ENCODE measurements around the gene SPN.
A peak's percentile ranks its signal among the peaks of the same experiment; 100 is the strongest.
"Not testable (repeated sequence)": the region's sequence is repeated elsewhere in the genome, so short reads cannot be mapped to it uniquely, and the experiment has no call there.

The SPN gene

GRCh38 chr16:29676989-29677785 is 14.1 kb downstream of the SPN start:
- Mint-ChIP-seq H3K9me3 (no peaks in the 10 kb centered on the region), H3K27me3 (no peaks in the 10 kb centered on the region), H3K4me3 (no peak overlapping the region), H3K4me1 (peaks cover 36% of the 10 kb centered on the region), H3K36me3 (peaks cover 14% of the 10 kb centered on the region), H3K27ac (no peak overlapping the region)
- no peak for DNase-seq
- CTCF ChIA-PET = interaction anchor here (0.6 kb wide), 1 partner anchor 235 kb away, joined by 3 read pairs; no protein-coding TSS in a partner anchor

GRCh38 chr16:29678691-29679267 is 15.7 kb downstream of the SPN start, which contains the start of gene QPRT:
QPRT (plus strand) TSS chr16:29679180; CDS start chr16:29679198, 18 bp downstream.
- DNase-seq = no peak
- Mint-ChIP-seq H3K4me1 (peaks cover 36% of the 10 kb centered on the region), H3K27me3 (no peaks in the 10 kb centered on the region), H3K27ac (peak within 1 kb of the TSS; percentile 85), H3K36me3 (peaks cover 6% of the 10 kb centered on the region), H3K9me3 (no peaks in the 10 kb centered on the region), H3K4me3 (peak within 1 kb of the TSS; percentile 24)
- CTCF ChIA-PET = interaction anchor here (2.2 kb wide), 1 partner anchor 13 kb away, joined by 9 read pairs; no protein-coding TSS in a partner anchor

GRCh38 chr16:29680180-29680598 is 17.1 kb downstream of the SPN start:
- H3K4me1 Mint-ChIP-seq = peaks cover 30% of the 10 kb centered on the region
- CTCF ChIA-PET = interaction anchor here (2.2 kb wide), 1 partner anchor 11 kb away, joined by 9 read pairs; no protein-coding TSS in a partner anchor
- no peaks in the 10 kb centered on the region for H3K9me3 Mint-ChIP-seq
- H3K36me3 Mint-ChIP-seq = peaks cover 3% of the 10 kb centered on the region
- no peak for DNase-seq
- H3K4me3 Mint-ChIP-seq = no peak overlapping the region
- no peaks in the 10 kb centered on the region for H3K27me3 Mint-ChIP-seq
- H3K27ac Mint-ChIP-seq = no peak overlapping the region

- Mint-ChIP-seq H3K4me3 (no peak overlapping the region), H3K36me3 (peaks cover 7% of the 10 kb centered on the region), H3K9me3 (no peaks in the 10 kb centered on the region), H3K27me3 (no peaks in the 10 kb centered on the region), H3K27ac (no peak overlapping the region), H3K4me1 (peaks cover 34% of the 10 kb centered on the region)
- no peak for DNase-seq
- CTCF ChIA-PET = no interaction called here
These were observed 20.6 kb downstream of the SPN start for GRCh38 chr16:29683543-29684090.

GRCh38 chr16:29684679-29685078 is 21.6 kb downstream of the SPN start:
- Mint-ChIP-seq H3K27me3 (no peaks in the 10 kb centered on the region), H3K4me3 (no peak overlapping the region), H3K36me3 (peaks cover 7% of the 10 kb centered on the region), H3K27ac (no peak overlapping the region), H3K4me1 (peaks cover 30% of the 10 kb centered on the region), H3K9me3 (no peaks in the 10 kb centered on the region)
- CTCF ChIA-PET = no interaction called here
- no peak for DNase-seq

- peaks cover 27% of the 10 kb centered on the region for H3K4me1 Mint-ChIP-seq
- no peak for DNase-seq
- H3K36me3 Mint-ChIP-seq = peaks cover 7% of the 10 kb centered on the region
- H3K4me3 Mint-ChIP-seq = no peak overlapping the region
- no peak overlapping the region for H3K27ac Mint-ChIP-seq
- no peaks in the 10 kb centered on the region for H3K9me3 Mint-ChIP-seq
- CTCF ChIA-PET = interaction anchor here (0.6 to 1.0 kb wide), 2 partner anchors 147 to 344 kb away, joined by 3 to 4 read pairs; partner anchors contain the start of gene TLCD3B
- no peaks in the 10 kb centered on the region for H3K27me3 Mint-ChIP-seq
These were observed 23.8 kb downstream of the SPN start for GRCh38 chr16:29686740-29687332.

- Mint-ChIP-seq H3K27me3 (no peaks in the 10 kb centered on the region), H3K9me3 (no peaks in the 10 kb centered on the region), H3K4me3 (no peak overlapping the region), H3K36me3 (peaks cover 7% of the 10 kb centered on the region), H3K27ac (no peak overlapping the region), H3K4me1 (peaks cover 28% of the 10 kb centered on the region)
- CTCF ChIA-PET = interaction anchor here (1.0 kb wide), 1 partner anchor 14 kb away, joined by 4 read pairs; no protein-coding TSS in a partner anchor
- DNase-seq = no peak
These were observed 24.7 kb downstream of the SPN start for GRCh38 chr16:29687755-29688154.

GRCh38 chr16:29688172-29688571 is 25.1 kb downstream of the SPN start:
- Mint-ChIP-seq H3K36me3 (peaks cover 7% of the 10 kb centered on the region), H3K4me3 (no peak overlapping the region), H3K27ac (no peak overlapping the region), H3K27me3 (no peaks in the 10 kb centered on the region), H3K4me1 (peaks cover 28% of the 10 kb centered on the region), H3K9me3 (no peaks in the 10 kb centered on the region)
- CTCF ChIA-PET = interaction anchor here (1.0 kb wide), 1 partner anchor 14 kb away, joined by 4 read pairs; no protein-coding TSS in a partner anchor
- no peak for DNase-seq

GRCh38 chr16:29689490-29690351 is 26.7 kb downstream of the SPN start:
- not testable (repeated sequence) for DNase-seq, H3K9me3 Mint-ChIP-seq

GRCh38 chr16:29692606-29693005 is 29.6 kb downstream of the SPN start:
- not testable (repeated sequence) for H3K27ac Mint-ChIP-seq, H3K36me3 Mint-ChIP-seq, H3K4me3 Mint-ChIP-seq, H3K9me3 Mint-ChIP-seq, H3K27me3 Mint-ChIP-seq, DNase-seq
- H3K4me1 Mint-ChIP-seq = peaks cover 16% of the 10 kb centered on the region
- CTCF ChIA-PET = interaction anchor here (0.8 to 1.6 kb wide), 2 partner anchors 13 to 86 kb away, joined by 3 to 9 read pairs; partner anchors contain the start of gene QPRT

More at GRCh38 chr16:29689490-29690351, 26.7 kb downstream of the SPN start:
- not testable (repeated sequence) for H3K4me3 Mint-ChIP-seq, H3K27me3 Mint-ChIP-seq, H3K36me3 Mint-ChIP-seq, H3K27ac Mint-ChIP-seq
- peaks cover 28% of the 10 kb centered on the region for H3K4me1 Mint-ChIP-seq
- CTCF ChIA-PET = interaction anchor here (0.8 to 1.2 kb wide), 3 partner anchors 15 to 158 kb away, joined by 3 to 4 read pairs (median 3); no protein-coding TSS in a partner anchor

GRCh38 chr16:29694384-29695195 is 31.5 kb downstream of the SPN start:
- Mint-ChIP-seq H3K4me3 (no peak overlapping the region), H3K27ac (no peak overlapping the region), H3K4me1 (peaks cover 16% of the 10 kb centered on the region), H3K36me3 (no peaks in the 10 kb centered on the region), H3K27me3 (peaks cover 18% of the 10 kb centered on the region), H3K9me3 (no peaks in the 10 kb centered on the region)
- DNase-seq = no peak
- CTCF ChIA-PET = no interaction called here

- not testable (repeated sequence) for H3K27ac Mint-ChIP-seq, H3K9me3 Mint-ChIP-seq, H3K4me3 Mint-ChIP-seq, DNase-seq, H3K36me3 Mint-ChIP-seq
- CTCF ChIA-PET = interaction anchor here (1.1 kb wide), 1 partner anchor 34 kb away, joined by 3 read pairs; no protein-coding TSS in a partner anchor
- H3K4me1 Mint-ChIP-seq = peaks cover 17% of the 10 kb centered on the region
- H3K27me3 Mint-ChIP-seq = peaks cover 20% of the 10 kb centered on the region
These were observed 32.6 kb downstream of the SPN start for GRCh38 chr16:29695675-29696074.

Measured in activated naive CD4-positive, alpha-beta T cell treated with anti-CD3 and anti-CD28 coated beads, Interleukin-2, amount 10 ng/mL, durations not matched to agents 7 days and 5 days (primary cell).